Putamen (tissue), 1 donor: ENCODE measurements around the gene LRRC46.

Experiments used
- DNase-seq: peaks from one replicate; pipeline ENCODE4 v3.0.0-alpha.2; 2016; ENCODE audit warnings: low spot score

The LRRC46 gene

GRCh38 chr17:47810200-47810821 lies 21.2 kb upstream of the LRRC46 start:
- DNase-seq, result no peak

GRCh38 chr17:47810901-47811635 lies 20.4 kb upstream of the LRRC46 start:
- no peak for DNase-seq

DNA sequence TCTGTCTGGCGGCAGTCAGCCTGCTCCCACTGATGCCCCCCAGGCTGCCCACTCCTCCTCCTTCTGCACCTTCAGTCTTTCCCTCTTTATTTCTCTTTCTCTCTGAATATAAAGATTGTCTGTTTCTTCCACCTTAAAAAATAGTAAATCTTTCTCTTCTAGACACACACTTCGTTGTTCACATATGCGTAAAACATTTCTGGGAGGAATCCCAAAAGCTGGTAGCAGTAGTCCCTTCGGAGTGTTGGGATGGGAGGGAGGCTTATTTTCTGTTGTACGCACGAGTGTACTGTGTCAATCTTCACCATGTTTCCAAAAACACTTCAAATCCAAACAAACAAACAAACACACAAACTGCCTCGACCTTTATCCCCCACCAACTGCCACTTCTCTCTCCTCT lies 19.8 kb upstream of the LRRC46 start:
- DNase-seq, result no peak

DNA sequence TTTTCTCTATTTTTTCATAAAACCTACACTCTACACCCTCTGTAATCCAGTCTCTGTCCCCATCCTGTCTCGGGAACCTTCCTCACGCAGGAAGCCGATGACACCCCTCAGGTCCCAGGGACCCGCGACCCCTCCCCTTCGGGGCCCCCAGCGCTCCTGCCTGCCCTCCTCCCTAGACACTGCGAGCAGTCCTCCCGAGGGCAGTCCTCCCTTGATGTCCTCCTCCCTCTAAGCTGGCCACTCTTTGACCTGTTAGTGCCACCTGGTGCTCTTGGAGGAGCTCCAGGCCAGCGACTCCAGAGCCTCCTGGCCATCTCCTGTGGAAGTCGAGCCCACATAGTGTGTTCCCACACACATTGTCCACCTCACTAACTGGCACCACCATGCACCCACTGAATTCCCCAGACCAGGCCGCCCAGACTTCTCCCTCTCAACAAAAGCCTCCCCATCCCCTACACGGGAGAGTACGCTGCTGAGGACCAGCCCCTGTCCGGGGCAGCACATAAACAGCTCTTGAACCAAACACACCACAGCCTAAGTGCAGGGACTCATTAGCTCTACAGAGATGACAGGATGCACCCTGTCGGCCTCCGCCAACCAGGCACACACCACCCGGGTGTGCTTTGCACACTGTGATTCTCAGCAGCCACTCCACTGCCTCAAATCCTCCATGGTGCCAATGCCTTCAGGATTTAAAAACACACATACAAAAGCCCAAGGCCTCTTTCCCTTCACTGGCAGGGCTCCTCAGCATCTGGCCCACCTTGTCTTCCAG lies 19.1 kb upstream of the LRRC46 start:
- no peak for DNase-seq

DNA sequence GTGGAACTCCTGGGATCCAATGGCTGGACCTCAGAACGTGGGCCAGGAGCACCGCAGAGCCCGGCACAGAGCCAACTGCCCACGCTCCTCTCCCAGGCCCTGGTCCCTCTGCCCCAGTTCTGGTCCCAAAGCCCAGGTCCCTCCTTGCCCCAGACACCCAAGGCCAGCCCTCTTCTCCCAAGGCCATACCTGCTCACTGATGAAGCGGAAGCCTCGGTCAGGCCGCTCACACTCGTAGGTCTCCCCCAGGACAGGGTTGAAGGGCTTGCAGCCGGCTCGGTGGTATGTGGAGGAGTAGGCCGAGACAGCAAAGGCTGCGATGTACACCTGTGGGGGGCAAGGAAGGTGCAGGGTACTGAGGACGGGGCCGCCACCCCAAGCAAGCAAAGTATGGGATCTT lies 18.4 kb upstream of the LRRC46 start:
- no peak for DNase-seq

DNA sequence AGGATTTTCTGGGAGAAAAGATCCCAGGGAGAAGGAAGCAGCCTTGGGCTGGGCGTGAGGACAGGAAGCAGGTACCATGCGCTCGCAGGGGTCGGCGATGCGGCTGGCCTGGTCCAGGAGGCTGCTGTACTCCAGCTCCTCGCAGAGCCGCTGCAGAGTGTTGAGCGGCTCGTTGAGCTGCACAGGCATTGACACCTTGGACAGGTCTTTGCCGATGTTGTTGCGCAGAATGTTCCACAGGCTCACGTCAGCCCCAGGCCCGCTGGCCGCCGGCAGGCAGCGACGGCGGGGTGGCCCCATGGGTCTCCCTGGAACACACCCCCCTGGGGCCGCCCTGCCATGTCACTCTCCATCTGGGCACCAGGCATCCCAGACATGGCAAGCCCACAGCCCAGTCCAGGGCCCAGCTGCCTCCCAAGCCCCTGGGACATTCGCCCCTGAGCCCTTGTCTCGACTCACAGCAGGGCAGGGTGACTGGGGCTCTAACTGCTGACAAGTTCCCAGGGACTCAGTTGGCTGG lies 17.9 kb upstream of the LRRC46 start:
- DNase-seq, result no peak

GRCh38 chr17:47815106-47815918 lies 16.2 kb upstream of the LRRC46 start:
- no peak for DNase-seq

DNA sequence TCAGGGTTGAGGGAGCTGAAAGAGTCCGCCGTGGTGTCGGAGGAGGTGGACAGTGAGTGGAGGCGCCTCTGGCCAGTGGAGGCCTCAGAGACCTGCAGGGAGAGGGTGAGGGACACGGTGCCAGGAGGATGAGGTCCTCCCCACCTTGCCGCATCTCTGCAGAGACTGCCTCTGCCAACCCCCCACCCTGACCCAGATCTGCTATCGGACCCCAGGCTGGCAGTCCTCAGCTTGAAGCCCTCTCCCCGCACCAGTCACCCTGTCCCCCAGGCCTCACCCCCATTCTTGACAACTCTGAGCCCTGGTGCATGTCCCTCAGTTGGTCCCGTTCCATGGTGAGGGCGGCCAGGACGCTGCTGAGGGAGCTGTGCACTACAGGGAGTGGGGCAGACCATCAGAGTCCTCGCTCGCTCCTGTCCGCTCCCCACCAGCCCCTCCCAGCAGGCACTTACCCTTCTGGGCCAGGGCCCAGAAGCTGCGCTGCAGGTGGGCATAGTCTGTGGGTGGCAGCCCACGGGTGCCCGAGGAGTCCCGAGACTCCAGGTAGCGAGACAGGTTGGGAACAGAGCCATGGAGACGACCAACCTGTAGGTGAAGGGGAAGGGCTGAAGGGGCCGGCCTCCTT lies 15.2 kb upstream of the LRRC46 start:
- no peak for DNase-seq

- DNase-seq, result no peak
These were observed 14.5 kb upstream of the LRRC46 start for GRCh38 chr17:47816947-47817346.

- no peak for DNase-seq
These were observed 13.3 kb upstream of the LRRC46 start for GRCh38 chr17:47818002-47818695.

GRCh38 chr17:47819475-47819874 lies 12.0 kb upstream of the LRRC46 start:
- DNase-seq, result no peak

- DNase-seq, result no peak
These were observed 11.3 kb upstream of the LRRC46 start for GRCh38 chr17:47820033-47820789.

- DNase-seq, result no peak
These were observed 10.4 kb upstream of the LRRC46 start for GRCh38 chr17:47821031-47821423.

DNA sequence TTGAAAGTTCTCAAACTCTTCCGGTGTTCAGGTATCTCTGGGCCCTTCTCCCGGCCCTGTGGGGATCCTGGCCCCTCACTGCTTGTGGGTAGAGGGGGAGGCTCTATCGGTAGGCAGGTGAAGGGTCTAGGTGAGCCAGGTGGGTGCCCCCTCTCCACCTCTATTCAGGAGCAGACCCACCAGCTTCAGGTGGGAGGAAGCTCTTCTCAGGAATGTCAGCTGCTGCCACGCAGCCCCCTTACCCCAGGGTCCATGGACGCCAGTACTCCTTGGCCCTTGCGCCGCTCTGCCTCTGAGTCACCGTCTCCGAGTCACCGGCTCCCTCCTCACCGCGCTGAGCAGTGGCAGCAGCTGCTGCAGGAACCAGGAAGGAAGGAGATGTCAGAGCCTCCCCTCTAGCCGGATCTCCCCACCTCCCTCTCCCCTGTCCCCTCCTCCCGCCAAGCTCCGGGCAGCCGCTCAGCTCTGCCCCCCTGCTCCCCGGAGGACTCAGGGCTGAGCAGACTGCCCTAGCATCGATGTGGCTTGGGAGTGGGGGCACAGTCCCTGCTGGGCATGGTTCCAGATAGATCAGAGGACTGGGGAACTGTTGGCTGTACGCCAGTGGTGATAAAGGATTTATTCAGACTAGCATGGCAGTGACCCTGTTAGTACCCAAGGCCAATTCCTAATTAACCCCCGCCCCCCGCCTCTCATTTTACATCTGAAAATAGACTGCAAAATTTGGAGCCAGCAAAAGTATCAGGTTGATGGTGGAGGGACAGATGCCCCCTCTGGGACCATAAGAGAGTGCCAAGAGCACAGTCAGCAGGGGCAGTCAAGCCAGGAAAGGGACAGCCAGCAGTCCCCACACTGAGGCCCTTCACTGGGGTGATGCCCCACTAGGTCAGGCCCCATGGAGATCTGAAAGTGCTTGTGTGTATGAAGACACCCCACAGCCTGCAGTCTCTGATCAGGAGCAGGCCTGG lies 9.8 kb upstream of the LRRC46 start, which contains the start of gene OSBPL7:
TSS of gene OSBPL7 (minus strand) at position 371 of the 968 bp plus-strand sequence. CDS start 1,516 bp downstream, outside the sequence.
- peak; percentile 82 for DNase-seq

DNA sequence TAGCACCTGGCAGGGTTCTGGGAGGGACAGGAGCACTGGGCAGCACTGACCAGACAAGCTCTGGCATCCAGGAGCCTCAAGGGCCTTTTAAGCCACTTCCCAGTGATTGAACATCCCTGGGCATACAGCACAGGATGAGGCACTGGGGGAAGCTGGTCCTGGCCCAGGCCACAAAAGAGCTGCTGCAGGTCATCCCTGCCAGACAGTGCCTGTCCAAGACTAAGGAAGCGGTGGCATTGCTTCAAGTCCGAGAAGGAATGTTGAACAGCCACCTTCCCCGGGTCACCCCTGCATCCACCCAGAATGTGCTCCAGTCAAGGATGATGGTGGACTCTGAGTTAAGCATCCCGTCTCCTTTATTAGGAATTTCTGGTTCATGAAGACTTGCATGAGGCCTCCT lies 8.7 kb upstream of the LRRC46 start:
- DNase-seq, result no peak

DNA sequence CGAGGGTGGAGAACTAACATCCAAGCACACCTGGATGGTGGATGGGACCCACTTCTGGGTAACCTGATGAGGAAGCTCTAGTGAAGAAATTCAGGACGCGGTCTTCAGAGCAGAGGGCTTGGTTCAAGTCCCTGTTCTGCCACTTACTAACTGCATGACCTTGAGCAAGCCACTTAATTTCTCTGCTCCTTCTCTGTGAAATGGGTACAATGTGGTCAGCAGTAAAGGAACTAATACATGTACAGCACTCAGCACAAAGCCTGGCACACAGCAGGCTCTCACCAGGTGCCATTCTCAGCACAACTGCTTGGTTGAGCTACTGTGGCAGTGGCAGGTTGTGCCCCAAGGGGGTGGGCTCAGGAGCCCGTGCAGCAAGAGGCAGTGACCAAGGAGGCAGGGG lies 8.0 kb upstream of the LRRC46 start:
- no peak for DNase-seq

GRCh38 chr17:47829870-47830269 lies 1.6 kb upstream of the LRRC46 start:
- no peak for DNase-seq

- no peak for DNase-seq
These were observed 971 bp upstream of the LRRC46 start for GRCh38 chr17:47830396-47831002.
